ENCODE data around the gene PPP1R12C. TPM values are rescaled to one million over a fixed set of nuclear protein-coding genes. Genes with fewer than 3 reads are reported as not detected.

The PPP1R12C gene
- total RNA-seq, 1 experiment from 2014 or later: 158 TPM

GRCh38 chr19:55103190-55103589, 14.2 kb downstream of the PPP1R12C start:
- intact Hi-C loops (cut with micrococcal nuclease; ENCODE audit: unreplicated experiment): no loop called here
- POLR2A ChIA-PET: no interaction called here
- no TSS peak for BruUV-seq (replicated peaks)
- in situ Hi-C loops (cut with HindIII; ENCODE audit: low pct_unique_long_range_greater_than_20kb, low sequenced_read_pairs): no loop called here
- no peak overlapping the region for H3K4me3 ChIP-seq (ENCODE audit: low read depth in 2 of 2, low read length in 2 of 2)
- DNase-seq (ENCODE audit: low read depth, low spot score) (no peak), ATAC-seq (no peak)
- no peaks in the 10 kb centered on the region for H3K27me3 ChIP-seq (ENCODE audit: control insufficient read depth, insufficient read depth, low read length)
- no peak for TF ChIP-seq TCF7L2 (IDR thresholded peaks at IDR 0.05; ENCODE audit: low read depth, low read length)
- TF ChIP-seq SIN3A (IDR thresholded peaks at IDR 0.05; ENCODE audit: borderline replicate concordance, insufficient read depth, low read depth, low read length): no peak
- TF ChIP-seq, protein P1, sequence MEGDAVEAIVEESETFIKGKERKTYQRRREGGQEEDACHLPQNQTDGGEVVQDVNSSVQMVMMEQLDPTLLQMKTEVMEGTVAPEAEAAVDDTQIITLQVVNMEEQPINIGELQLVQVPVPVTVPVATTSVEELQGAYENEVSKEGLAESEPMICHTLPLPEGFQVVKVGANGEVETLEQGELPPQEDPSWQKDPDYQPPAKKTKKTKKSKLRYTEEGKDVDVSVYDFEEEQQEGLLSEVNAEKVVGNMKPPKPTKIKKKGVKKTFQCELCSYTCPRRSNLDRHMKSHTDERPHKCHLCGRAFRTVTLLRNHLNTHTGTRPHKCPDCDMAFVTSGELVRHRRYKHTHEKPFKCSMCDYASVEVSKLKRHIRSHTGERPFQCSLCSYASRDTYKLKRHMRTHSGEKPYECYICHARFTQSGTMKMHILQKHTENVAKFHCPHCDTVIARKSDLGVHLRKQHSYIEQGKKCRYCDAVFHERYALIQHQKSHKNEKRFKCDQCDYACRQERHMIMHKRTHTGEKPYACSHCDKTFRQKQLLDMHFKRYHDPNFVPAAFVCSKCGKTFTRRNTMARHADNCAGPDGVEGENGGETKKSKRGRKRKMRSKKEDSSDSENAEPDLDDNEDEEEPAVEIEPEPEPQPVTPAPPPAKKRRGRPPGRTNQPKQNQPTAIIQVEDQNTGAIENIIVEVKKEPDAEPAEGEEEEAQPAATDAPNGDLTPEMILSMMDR (IDR thresholded peaks at IDR 0.05): no peak
- no peak for TF ChIP-seq REST (IDR thresholded peaks at IDR 0.05; ENCODE audit: insufficient read depth in 1 of 2, low read depth in 2 of 2, low read length in 1 of 2)
- TF ChIP-seq POLR2AphosphoS5 (IDR thresholded peaks at IDR 0.05; ENCODE audit: low read depth, low read length): no peak
- no peaks in the 10 kb centered on the region for H3K9me3 ChIP-seq (ENCODE audit: control insufficient read depth, insufficient read depth, low read depth, low read length)
- H3K27ac ChIP-seq (ENCODE audit: low read length): no peak overlapping the region
- H3K36me3 ChIP-seq (ENCODE audit: control insufficient read depth, insufficient read depth, low read length): no peaks in the 10 kb centered on the region
- H3K4me1 ChIP-seq (ENCODE audit: control insufficient read depth, insufficient read depth, low read length): no peaks in the 10 kb centered on the region; the same call in 1 of the 2 replicates
- CTCF ChIA-PET: no interaction called here

- H3K27me3 ChIP-seq (ENCODE audit: control insufficient read depth, insufficient read depth, low read length): no peaks in the 10 kb centered on the region
- ChIA-PET CTCF (no interaction called here), POLR2A (no interaction called here)
- intact Hi-C loops (cut with micrococcal nuclease; ENCODE audit: unreplicated experiment): no loop called here
- BruUV-seq (replicated peaks): no TSS peak
- H3K4me1 ChIP-seq (ENCODE audit: control insufficient read depth, insufficient read depth, low read length): no peaks in the 10 kb centered on the region; the same call in 1 of the 2 replicates
- no peaks in the 10 kb centered on the region for H3K36me3 ChIP-seq (ENCODE audit: control insufficient read depth, insufficient read depth, low read length)
- DNase-seq (ENCODE audit: low read depth, low spot score): no peak
- in situ Hi-C loops (cut with HindIII; ENCODE audit: low pct_unique_long_range_greater_than_20kb, low sequenced_read_pairs): no loop called here
- no peak overlapping the region for H3K27ac ChIP-seq (ENCODE audit: low read length)
- no peak for TF ChIP-seq TCF7L2 (IDR thresholded peaks at IDR 0.05; ENCODE audit: low read depth, low read length)
- TF ChIP-seq, protein P1 (IDR thresholded peaks at IDR 0.05): no peak
- no peak for TF ChIP-seq SIN3A (IDR thresholded peaks at IDR 0.05; ENCODE audit: borderline replicate concordance, insufficient read depth, low read depth, low read length)
- no peak for TF ChIP-seq POLR2AphosphoS5 (IDR thresholded peaks at IDR 0.05; ENCODE audit: low read depth, low read length)
- TF ChIP-seq REST (IDR thresholded peaks at IDR 0.05; ENCODE audit: insufficient read depth in 1 of 2, low read depth in 2 of 2, low read length in 1 of 2): no peak
- H3K4me3 ChIP-seq (ENCODE audit: low read depth in 2 of 2, low read length in 2 of 2): no peak overlapping the region
- no peak for ATAC-seq
- H3K9me3 ChIP-seq (ENCODE audit: control insufficient read depth, insufficient read depth, low read depth, low read length): no peaks in the 10 kb centered on the region
These were observed 16.2 kb downstream of the PPP1R12C start for GRCh38 chr19:55101261-55101660.
